ENCODE data around the gene ATP4B.

The ATP4B gene

GRCh38 chr13:113605866-113606438, 52.0 kb downstream of the ATP4B start:
- no peak for DNase-seq

- no peak for DNase-seq
Observed at GRCh38 chr13:113605461-113605860, 52.5 kb downstream of the ATP4B start.

DNA sequence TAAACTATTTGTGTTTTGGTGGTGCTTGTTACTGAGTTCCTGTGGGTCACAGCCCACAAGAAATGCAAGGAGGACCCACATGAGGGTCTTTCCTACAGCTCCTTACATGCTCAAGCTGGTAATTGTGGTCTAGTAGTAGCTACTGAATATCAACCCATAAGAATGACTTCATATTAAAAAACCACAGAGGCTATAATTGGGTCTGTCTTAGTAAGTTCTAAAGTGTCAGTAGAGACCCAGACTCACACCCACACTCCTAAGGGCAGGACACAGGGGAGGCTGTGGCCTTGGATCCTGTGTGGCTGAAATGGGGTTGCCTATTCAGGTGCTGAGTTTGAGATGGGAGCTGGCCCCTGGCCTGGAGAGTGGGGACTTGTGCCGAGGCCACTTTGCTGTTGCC, 53.8 kb downstream of the ATP4B start:
- DNase-seq = no peak

- no peak for DNase-seq
Observed at GRCh38 chr13:113603116-113603710, 54.8 kb downstream of the ATP4B start.

GRCh38 chr13:113602291-113602988, 55.6 kb downstream of the ATP4B start:
- no peak for DNase-seq

- DNase-seq = no peak
Observed at GRCh38 chr13:113601166-113602070, 56.6 kb downstream of the ATP4B start.

DNA sequence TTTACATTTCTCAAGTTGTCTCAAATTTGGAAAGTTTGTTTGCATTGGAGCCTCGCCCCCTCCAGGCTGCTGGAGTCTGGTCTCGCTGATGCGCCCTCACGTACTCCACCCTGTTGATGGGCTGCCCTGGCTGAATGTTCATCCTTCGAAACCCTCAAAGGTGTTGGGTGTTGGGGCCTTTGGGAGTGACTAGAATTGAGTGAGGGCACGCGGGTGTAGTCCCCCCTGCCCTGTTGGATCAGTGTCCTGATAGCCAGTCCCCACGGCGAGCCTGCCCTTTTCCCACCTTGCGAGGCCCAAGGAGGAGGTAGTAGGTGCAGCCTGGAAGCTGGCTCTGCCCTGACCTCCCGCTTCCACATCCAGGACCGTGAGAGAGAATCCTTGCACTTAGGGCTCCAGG, 58.6 kb downstream of the ATP4B start:
- DNase-seq = no peak

All from midbrain (tissue), 1 donor.